H1 (cell line): Measurements from ENCODE around the gene MYCBP2. TPM values are rescaled to one million over a fixed set of nuclear protein-coding genes. Genes with fewer than 3 reads are reported as not detected.

Source experiments
- CTCF ChIA-PET: fragments of 300-600 bp; sonication (Branson Sonifier 250); formaldehyde crosslinking; loops from one replicate; lab custom pipeline; 2021; ENCODE audit not compliant: partially characterized antibody; lab: Charles Lee
- POLR2A ChIA-PET: fragments of 300-600 bp; sonication (Branson Sonifier 250); formaldehyde crosslinking; loops from one replicate; lab custom pipeline; 2021; ENCODE audit warnings: inconsistent platforms; ENCODE audit not compliant: partially characterized antibody; lab: Charles Lee
- DNase-seq, 2 experiments: peaks; one replicate each; pipeline versions ENCODE4 v3.0.0 to v3.0.0-alpha.2; 2010 to 2022; ENCODE audit warnings: low spot score in 2 of 2, low read depth in 1 of 2, mixed read lengths in 1 of 2
- FAIRE-seq: peaks from 2 replicates; lab custom pipeline; 2011; peaks lifted over from hg19 to GRCh38; lab: Jason Lieb, UNC
- H2AFZ ChIP-seq: 2 replicates; pipeline ENCODE4 v1.8.1; 2012; ENCODE audit warnings: low read length, inconsistent platforms
- H2AK5ac ChIP-seq: 2 replicates; pipeline ENCODE4 v1.6.1; 2013; ENCODE audit warnings: low read depth, low read length
- H2BK120ac ChIP-seq: replicated peaks from 2 replicates; pipeline ENCODE3; 2013; ENCODE audit warnings: low read depth, low read length, inconsistent platforms
- H2BK12ac ChIP-seq: 2 replicates; pipeline ENCODE4 v1.6.1; 2013; ENCODE audit warnings: low read depth, low read length
- H2BK15ac ChIP-seq: 2 replicates; pipeline ENCODE4 v1.6.1; 2013; ENCODE audit warnings: low read length
- H2BK20ac ChIP-seq: 2 replicates; pipeline ENCODE4 v1.6.1; 2013; ENCODE audit warnings: low read length
- H2BK5ac ChIP-seq: 2 replicates; pipeline ENCODE4 v1.6.1; 2013; ENCODE audit warnings: low read depth, low read length
- H3K14ac ChIP-seq: 2 replicates; pipeline ENCODE4 v1.6.1; 2013; ENCODE audit warnings: inconsistent platforms; ENCODE audit not compliant: insufficient read length
- H3K18ac ChIP-seq: 2 replicates; pipeline ENCODE4 v1.6.1; 2013; ENCODE audit warnings: low read length; ENCODE audit errors: extremely low read depth
- H3K23ac ChIP-seq: 2 replicates; pipeline ENCODE4 v1.6.1; 2013; ENCODE audit warnings: inconsistent platforms; ENCODE audit not compliant: insufficient read length
- H3K23me2 ChIP-seq: 2 replicates; pipeline ENCODE4 v1.6.1; 2013; ENCODE audit warnings: low read depth, low read length
- H3K27ac ChIP-seq: 2 replicates; pipeline ENCODE4 v1.6.1; 2011; ENCODE audit warnings: low read depth, low read length, inconsistent platforms
- H3K27me3 ChIP-seq, 4 experiments: replicated peaks in 1 of 4; 1 replicate in 1 of 4; 2 replicates in 3 of 4; pipeline versions ENCODE4 v1.6.1 to v1.8.1; 2011 to 2013; ENCODE audit warnings: low read length in 3 of 4, mild to moderate bottlenecking in 3 of 4, inconsistent platforms in 2 of 4, mixed read lengths in 2 of 4, moderate library complexity in 1 of 4; ENCODE audit not compliant: control insufficient read depth in 3 of 4, insufficient read depth in 3 of 4; ENCODE audit errors: extremely low read depth in 1 of 4
- H3K36me3 ChIP-seq, 4 experiments: 2 replicates each; pipeline versions ENCODE4 v1.6.1 to v1.8.1; 2011 to 2013; ENCODE audit warnings: mild to moderate bottlenecking in 4 of 4, low read length in 3 of 4, moderate library complexity in 2 of 4, control low read depth in 1 of 4, inconsistent platforms in 1 of 4; ENCODE audit not compliant: insufficient read depth in 4 of 4, control insufficient read depth in 2 of 4
- H3K4ac ChIP-seq: replicated peaks from 2 replicates; pipeline ENCODE3; 2013; ENCODE audit warnings: low read length, low read depth, mixed read lengths, inconsistent platforms; ENCODE audit not compliant: insufficient read length
- H3K4me1 ChIP-seq, 4 experiments: replicated peaks in 1 of 4; 1 replicate in 1 of 4; 2 replicates in 3 of 4; pipeline versions ENCODE4 v1.6.1 to v1.8.1; 2011 to 2013; ENCODE audit warnings: low read length in 3 of 4, inconsistent platforms in 2 of 4, mixed read lengths in 1 of 4; ENCODE audit not compliant: insufficient read depth in 4 of 4, control insufficient read depth in 3 of 4
- H3K4me2 ChIP-seq, 2 experiments: 2 replicates each; pipeline versions ENCODE4 v1.6.1 to v1.8.1; 2011 to 2013; ENCODE audit warnings: low read depth in 2 of 2, low read length in 2 of 2, control low read depth in 1 of 2, inconsistent platforms in 1 of 2, mild to moderate bottlenecking in 1 of 2; ENCODE audit not compliant: insufficient read depth in 1 of 2
- H3K4me3 ChIP-seq, 4 experiments: fragments of 200-600, 300-600 bp in 1 of 4; sonication (generic), shearing (Covaris generic), sonication (Bioruptor Twin) in 1 of 4; 2 replicates each; pipeline versions ENCODE4 v1.5.1 to v1.8.1; 2011 to 2016; ENCODE audit warnings: low read length in 4 of 4, low read depth in 3 of 4, control low read depth in 2 of 4, inconsistent platforms in 2 of 4, mild to moderate bottlenecking in 2 of 4, mixed read lengths in 1 of 4, moderate library complexity in 1 of 4; ENCODE audit not compliant: insufficient read depth in 2 of 4; ENCODE audit errors: extremely low read depth in 1 of 4
- H3K56ac ChIP-seq: replicated peaks from 2 replicates; pipeline ENCODE3; 2013; ENCODE audit warnings: low read depth, mild to moderate bottlenecking, mixed read lengths, low read length, inconsistent platforms; ENCODE audit not compliant: insufficient read length
- H3K79me1 ChIP-seq: 2 replicates; pipeline ENCODE4 v1.6.1; 2013; ENCODE audit warnings: low read depth, low read length, control low read depth
- H3K79me2 ChIP-seq, 2 experiments: 2 replicates each; pipeline versions ENCODE4 v1.6.1 to v1.8.1; 2012 to 2013; ENCODE audit warnings: low read length in 2 of 2, mild to moderate bottlenecking in 2 of 2, inconsistent platforms in 1 of 2; ENCODE audit not compliant: insufficient read depth in 2 of 2, control insufficient read depth in 1 of 2
- H3K9ac ChIP-seq, 4 experiments: replicated peaks in 1 of 4; 1 replicate in 1 of 4; 2 replicates in 3 of 4; pipeline versions ENCODE4 v1.6.1 to v1.8.1; 2011 to 2013; ENCODE audit warnings: low read depth in 3 of 4, low read length in 3 of 4, control low read depth in 2 of 4, mild to moderate bottlenecking in 2 of 4, moderate library complexity in 2 of 4, inconsistent platforms in 1 of 4; ENCODE audit errors: extremely low read depth in 1 of 4
- H3K9me3 ChIP-seq, 2 experiments: 2 replicates each; pipeline versions ENCODE4 v1.6.1 to v1.8.1; 2012 to 2013; ENCODE audit warnings: mild to moderate bottlenecking in 2 of 2, moderate library complexity in 2 of 2, control low read depth in 1 of 2, inconsistent platforms in 1 of 2, low read depth in 1 of 2, low read length in 1 of 2, mixed read lengths in 1 of 2; ENCODE audit not compliant: insufficient read depth in 2 of 2
- H4K20me1 ChIP-seq, 2 experiments: replicated peaks in 1 of 2; 2 replicates each; pipeline versions ENCODE3 to v1.8.1; 2011 to 2013; ENCODE audit warnings: inconsistent platforms in 2 of 2, low read length in 2 of 2, mild to moderate bottlenecking in 1 of 2; ENCODE audit not compliant: insufficient read depth in 2 of 2, control insufficient read depth in 1 of 2
- H4K5ac ChIP-seq: 2 replicates; pipeline ENCODE4 v1.6.1; 2013; ENCODE audit warnings: low read length, low read depth, mixed read lengths, inconsistent platforms; ENCODE audit not compliant: insufficient read length
- H4K8ac ChIP-seq: 2 replicates; pipeline ENCODE4 v1.8.0; 2013; ENCODE audit warnings: mild to moderate bottlenecking, moderate library complexity, low read length, inconsistent platforms; ENCODE audit not compliant: insufficient read depth; ENCODE audit errors: extremely low read depth
- H4K91ac ChIP-seq: replicated peaks from 2 replicates; pipeline ENCODE3; 2013; ENCODE audit warnings: low read length, mixed read lengths, inconsistent platforms; ENCODE audit not compliant: insufficient read length
- EZH2 ChIP-seq: fragments of 200-600 bp; sonication (generic); IDR thresholded peaks from 2 replicates; pipeline ENCODE4 v1.7.1; 2012; ENCODE audit warnings: low read depth, mild to moderate bottlenecking, moderate library complexity, low read length, inconsistent platforms; ENCODE audit not compliant: severe bottlenecking
- KDM1A ChIP-seq: fragments of 200-600, 300-600 bp; sonication (generic); IDR thresholded peaks from 2 replicates; pipeline ENCODE4 v1.7.1; 2016; ENCODE audit warnings: mild to moderate bottlenecking, low read length, borderline replicate concordance
- TEAD4 ChIP-seq: IDR thresholded peaks from 2 replicates; pipeline ENCODE4 v1.6.1; 2012; ENCODE audit warnings: low read depth, low read length, inconsistent platforms, mixed read lengths
- WGBS, 2 experiments: shearing (Covaris generic) in 1 of 2; methylation state at CpG; one replicate each; pipeline versions ENCODE4 v1.1.6 to v1.1.7; 2013 to 2015; ENCODE audit warnings: low lambda C conversion rate in 2 of 2, mixed read lengths in 2 of 2, inconsistent platforms in 1 of 2, low coverage in 1 of 2, missing lambda C conversion rate in 1 of 2; ENCODE audit not compliant: insufficient replicate concordance in 2 of 2, insufficient coverage in 1 of 2, insufficient read length in 1 of 2; ENCODE audit errors: extremely low coverage in 1 of 2, missing lambda C conversion rate in 1 of 2; 5-methylcytosine and 5-hydroxymethylcytosine counted together
- polyA plus RNA-seq, 7 experiments: library from polyadenylated mRNA; depleted of rRNA in 3 of 7; stranded (reverse) in 5 of 7; unstranded in 2 of 7; fragments of >200 nt in 5 of 7; fragments of 200-250 nt in 2 of 7; gene quantifications; 1 replicate in 5 of 7; 2 replicates in 1 of 7; 4 replicates in 1 of 7; pipeline versions ENCODE4 v1.2.1 to v1.2.3, GENCODE V29; 2011 to 2013; ENCODE audit warnings: missing spikeins in 2 of 7, mixed read lengths in 2 of 7
- total RNA-seq: library from RNA; stranded (reverse); fragmentation: NEBNext Ultra II Directional; extraction: Animal tissue kit (Norgen Biotek cat#: 25700); gene quantifications from 2 replicates; pipeline ENCODE4 v1.2.1, GENCODE V29; 2021

The MYCBP2 gene
- total and polyA plus RNA-seq, 2 of the 8 experiments (the other 6 are each of a cell fraction or from before 2014, with no cell fraction given) = 19.0 to 52.1 TPM

DNA sequence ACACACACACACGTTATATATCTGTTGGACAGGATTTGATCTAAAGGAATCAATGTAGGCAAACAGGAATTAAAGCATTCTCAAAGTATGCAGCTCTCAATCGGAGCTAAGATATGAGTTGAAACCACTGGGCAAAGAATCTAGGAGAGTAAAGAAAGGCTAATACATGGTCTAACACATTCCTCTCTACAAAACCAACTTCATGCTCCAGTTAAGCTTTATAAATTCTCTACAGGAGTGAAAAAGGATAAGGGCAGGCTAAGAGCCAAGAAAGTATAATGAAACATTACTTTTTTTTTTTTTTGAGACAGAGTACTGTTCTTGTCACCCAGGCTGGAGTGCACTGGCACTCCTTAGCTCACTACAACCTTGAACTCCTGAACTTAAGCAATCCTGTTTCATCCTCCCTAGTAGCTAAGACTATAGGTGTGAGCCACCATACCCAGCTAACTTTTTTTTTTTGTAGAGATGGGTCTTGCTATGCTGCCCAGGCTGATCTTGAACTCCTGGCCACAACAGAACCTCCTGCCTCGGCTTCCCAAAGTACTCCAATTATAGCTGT lies 310.6 kb downstream of the MYCBP2 start:
- Histone ChIP-seq H3K4me1 (no peaks in the 10 kb centered on the region), H3K27me3 (no peaks in the 10 kb centered on the region), H4K8ac (no peak overlapping the region), H3K4me2 (no peak overlapping the region), H4K20me1 (peaks cover 0 to 5% of the 10 kb centered on the region in 2 experiments), H4K5ac (no peak overlapping the region), H2AFZ (no peak overlapping the region), H2BK15ac (no peak overlapping the region), H3K4ac (no peak overlapping the region), H3K9ac (no peak overlapping the region), H3K4me3 (no peak overlapping the region), H3K14ac (no peak overlapping the region), H2BK120ac (no peak overlapping the region), H3K79me1 (0 out of 2 replicates have a peak, but pooled peaks cover 3% of the 10 kb centered on the region), H2BK5ac (no peak overlapping the region), H3K56ac (no peak overlapping the region), H2AK5ac (no peak overlapping the region), H3K27ac (no peak overlapping the region), H2BK12ac (no peak overlapping the region), H3K79me2 (peaks cover 0 to 24% of the 10 kb centered on the region in 2 experiments; a peak in 2 of 4 replicates), H4K91ac (no peak overlapping the region), H3K9me3 (no peaks in the 10 kb centered on the region), H3K23ac (no peak overlapping the region), H3K36me3 (peaks cover 17 to 70% (median 35%) of the 10 kb centered on the region in 4 experiments), H3K18ac (no peak overlapping the region), H2BK20ac (no peak overlapping the region), H3K23me2 (no peaks in the 10 kb centered on the region; the same call in 1 of the 2 replicates)
- TF ChIP-seq KDM1A = no peak
- TF ChIP-seq TEAD4 = no peak
- TF ChIP-seq EZH2 = no peak
- 92% methylated on average over 3 of the region's 3 CpGs; no CpG with 5 or more reads in 1 of the 2 experiments for WGBS, 2 experiments
- no peak for DNase-seq
- ChIA-PET CTCF (interaction anchor here (0.6 to 1.6 kb wide), 9 partner anchors 9 to 273 kb away, joined by 3 to 11 read pairs (median 4); no protein-coding TSS in a partner anchor), POLR2A (no interaction called here)
- FAIRE-seq = no peak
